Epithelial cell of proximal tubule (primary cell): ENCODE results near the gene TPM2. TPM values are rescaled to one million over a fixed set of nuclear protein-coding genes. Genes with fewer than 3 reads are reported as not detected.

Source experiments
- DNase-seq: peaks from one replicate; pipeline ENCODE4 v3.0.0-alpha.2; 2011; ENCODE audit warnings: low read depth
- H3K4me3 ChIP-seq: 2 replicates; pipeline ENCODE4 v1.5.1; 2011; ENCODE audit warnings: low read depth, mild to moderate bottlenecking, low read length
- CTCF ChIP-seq: conservative IDR thresholded peaks from 2 replicates; pipeline ENCODE4 v1.5.1; 2012; ENCODE audit warnings: low read depth, mild to moderate bottlenecking, low read length
- total RNA-seq: library from RNA; depleted of rRNA; stranded (reverse); fragments of >200 nt; gene quantifications from 2 replicates; pipeline ENCODE4 v1.2.3, GENCODE V29; 2015

The TPM2 gene
- total RNA-seq, 1 donor from 2014 or later: 267 TPM

GRCh38 chr9:35719546-35719945 is 29.8 kb upstream of the TPM2 start:
- no peak for TF ChIP-seq CTCF
- H3K4me3 ChIP-seq: no peak overlapping the region
- no peak for DNase-seq

GRCh38 chr9:35718721-35719511 is 29.2 kb upstream of the TPM2 start:
- TF ChIP-seq CTCF: no peak
- no peak for DNase-seq
- no peak overlapping the region for H3K4me3 ChIP-seq

- no peak overlapping the region for H3K4me3 ChIP-seq
- no peak for DNase-seq
- no peak for TF ChIP-seq CTCF
These were observed 27.6 kb upstream of the TPM2 start for GRCh38 chr9:35717132-35717870.

- TF ChIP-seq CTCF: peak; percentile 21
- no peak overlapping the region for H3K4me3 ChIP-seq
- no peak for DNase-seq
These were observed 26.5 kb upstream of the TPM2 start for GRCh38 chr9:35716230-35716629.

- no peak for TF ChIP-seq CTCF
- DNase-seq: no peak
- no peak overlapping the region for H3K4me3 ChIP-seq
These were observed 25.0 kb upstream of the TPM2 start for GRCh38 chr9:35714579-35715252.

- H3K4me3 ChIP-seq: no peak overlapping the region
- DNase-seq: no peak
- no peak for TF ChIP-seq CTCF
These were observed 24.4 kb upstream of the TPM2 start for GRCh38 chr9:35714123-35714522.
